Activated gamma-delta T cell (primary cell): Measurements from ENCODE around the gene CCDC40.

Source experiments
- DNase-seq: peaks from one replicate; lab custom pipeline; 2025; lab: John Stamatoyannopoulos, UW

The CCDC40 gene

GRCh38 chr17:80101946-80102663, 65.7 kb downstream of the CCDC40 start:
- no peak for DNase-seq

GRCh38 chr17:80102664-80103448, 66.4 kb downstream of the CCDC40 start:
- DNase-seq, result no peak

- DNase-seq, result no peak
Measured at GRCh38 chr17:80103449-80104085, 67.1 kb downstream of the CCDC40 start.

- no peak for DNase-seq
Measured at GRCh38 chr17:80104321-80104955, 68.0 kb downstream of the CCDC40 start.

- DNase-seq, result no peak
Measured at GRCh38 chr17:80104956-80105375, 68.5 kb downstream of the CCDC40 start.

GRCh38 chr17:80105762-80106161, 69.3 kb downstream of the CCDC40 start:
- DNase-seq, result no peak

- no peak for DNase-seq
Measured at GRCh38 chr17:80106176-80106575, 69.7 kb downstream of the CCDC40 start.

- no peak for DNase-seq
Measured at GRCh38 chr17:80106751-80107150, 70.3 kb downstream of the CCDC40 start.

- DNase-seq, result no peak
Measured at GRCh38 chr17:80107231-80108021, 71.0 kb downstream of the CCDC40 start.

GRCh38 chr17:80108036-80108971, 71.9 kb downstream of the CCDC40 start:
- no peak for DNase-seq

GRCh38 chr17:80109066-80109660, 72.7 kb downstream of the CCDC40 start:
- DNase-seq, result no peak

GRCh38 chr17:80109713-80110446, 73.4 kb downstream of the CCDC40 start:
- no peak for DNase-seq

GRCh38 chr17:80110447-80110812, 74.0 kb downstream of the CCDC40 start:
- DNase-seq, result no peak

GRCh38 chr17:80110927-80111701, 74.7 kb downstream of the CCDC40 start:
- DNase-seq, result no peak

- no peak for DNase-seq
Measured at GRCh38 chr17:80111702-80112470, 75.4 kb downstream of the CCDC40 start.

- DNase-seq, result no peak
Measured at GRCh38 chr17:80112471-80113032, 76.1 kb downstream of the CCDC40 start.

- DNase-seq, result no peak
Measured at GRCh38 chr17:80113033-80113484, 76.6 kb downstream of the CCDC40 start.
